ENCODE measurements around the gene CERCAM.
"Not testable (repeated sequence)": the region's sequence is repeated elsewhere in the genome, so short reads cannot be mapped to it uniquely, and the experiment has no call there.

CERCAM gene

GRCh38 chr9:128393145-128393775 lies 27.4 kb upstream of the CERCAM start:
- H3K4me3 ChIP-seq (ENCODE audit: low read depth, low read length): peak overlapping the region; percentile 8

- no peak overlapping the region for H3K4me3 ChIP-seq (ENCODE audit: low read depth, low read length)
Observed at GRCh38 chr9:128393970-128394369, 26.7 kb upstream of the CERCAM start.

GRCh38 chr9:128394379-128395168 lies 26.1 kb upstream of the CERCAM start:
- H3K4me3 ChIP-seq (ENCODE audit: low read depth, low read length): no peak overlapping the region

GRCh38 chr9:128396970-128397613 lies 23.6 kb upstream of the CERCAM start:
- H3K4me3 ChIP-seq (ENCODE audit: low read depth, low read length): no peak overlapping the region

- no peak overlapping the region for H3K4me3 ChIP-seq (ENCODE audit: low read depth, low read length)
Observed at GRCh38 chr9:128397831-128398230, 22.8 kb upstream of the CERCAM start.

GRCh38 chr9:128399861-128400260 lies 20.8 kb upstream of the CERCAM start:
- H3K4me3 ChIP-seq (ENCODE audit: low read depth, low read length): no peak overlapping the region

- H3K4me3 ChIP-seq (ENCODE audit: low read depth, low read length): no peak overlapping the region
Observed at GRCh38 chr9:128404560-128404959, 16.1 kb upstream of the CERCAM start.

GRCh38 chr9:128405077-128405779 lies 15.4 kb upstream of the CERCAM start:
- H3K4me3 ChIP-seq (ENCODE audit: low read depth, low read length): no peak overlapping the region

- H3K4me3 ChIP-seq (ENCODE audit: low read depth, low read length): no peak overlapping the region
Observed at GRCh38 chr9:128405780-128406171, 14.9 kb upstream of the CERCAM start.

GRCh38 chr9:128406848-128407391 lies 13.7 kb upstream of the CERCAM start:
- H3K4me3 ChIP-seq (ENCODE audit: low read depth, low read length): no peak overlapping the region

GRCh38 chr9:128408963-128409431 lies 11.7 kb upstream of the CERCAM start:
- H3K4me3 ChIP-seq (ENCODE audit: low read depth, low read length): no peak overlapping the region

- H3K4me3 ChIP-seq (ENCODE audit: low read depth, low read length): no peak overlapping the region
Observed at GRCh38 chr9:128409450-128409849, 11.2 kb upstream of the CERCAM start.

GRCh38 chr9:128409978-128410377 lies 10.7 kb upstream of the CERCAM start:
- no peak overlapping the region for H3K4me3 ChIP-seq (ENCODE audit: low read depth, low read length)

GRCh38 chr9:128411364-128412119 lies 9.1 kb upstream of the CERCAM start:
- no peak overlapping the region for H3K4me3 ChIP-seq (ENCODE audit: low read depth, low read length)

GRCh38 chr9:128412120-128412790 lies 8.4 kb upstream of the CERCAM start:
- no peak overlapping the region for H3K4me3 ChIP-seq (ENCODE audit: low read depth, low read length)

- not testable (repeated sequence) for H3K4me3 ChIP-seq (ENCODE audit: low read depth, low read length)
Observed at GRCh38 chr9:128413728-128414127, 6.9 kb upstream of the CERCAM start.

GRCh38 chr9:128414461-128414860 lies 6.2 kb upstream of the CERCAM start:
- H3K4me3 ChIP-seq (ENCODE audit: low read depth, low read length): no peak overlapping the region

- no peak overlapping the region for H3K4me3 ChIP-seq (ENCODE audit: low read depth, low read length)
Observed at GRCh38 chr9:128415281-128415680, 5.4 kb upstream of the CERCAM start.

GRCh38 chr9:128416014-128416413 lies 4.6 kb upstream of the CERCAM start:
- no peak overlapping the region for H3K4me3 ChIP-seq (ENCODE audit: low read depth, low read length)
